HepG2 (cell line): ENCODE measurements around the gene NHSL1. TPM values are rescaled to one million over a fixed set of nuclear protein-coding genes. Genes with fewer than 3 reads are reported as not detected.
A peak's percentile ranks its signal among the peaks of the same experiment; 100 is the strongest.

ENCODE experiments used
- ATAC-seq: fragments of 200-7000 bp; cut with Tn5 transposase; 3 replicates; pipeline ENCODE4 v1.9.1; 2020; ENCODE audit warnings: mild to moderate bottlenecking, moderate library complexity
- BruUV-seq: library from RNA; stranded (reverse); fragments of 400-500 nt; replicated peaks from 2 replicates; lab custom pipeline; 2021; lab: Mats Ljungman, UMichigan
- CTCF ChIA-PET: fragments of 300-600 bp; formaldehyde crosslinking; extraction: SDS; loops from one replicate; lab custom pipeline; 2021; ENCODE audit warnings: low total read pairs, inconsistent platforms, low intra/inter-chr PET ratio; lab: Yijun Ruan, JAX
- POLR2A ChIA-PET: fragments of 350-600 bp; sonication (Branson Sonifier 250); formaldehyde crosslinking; loops from one replicate; lab custom pipeline; 2020; ENCODE audit warnings: antibody characterized with exemption, inconsistent platforms; lab: Yijun Ruan, JAX
- DNase-seq: peaks from one replicate; pipeline ENCODE4 v3.0.0-alpha.2; 2015; ENCODE audit warnings: low spot score
- FAIRE-seq: peaks from 3 replicates; lab custom pipeline; 2011; peaks lifted over from hg19 to GRCh38; lab: Jason Lieb, UNC
- H2AFZ ChIP-seq: one replicate; pipeline ENCODE4 v1.6.1; 2011; ENCODE audit warnings: low read length, inconsistent platforms
- H3K27ac ChIP-seq: fragments of 300-600 bp; 3 replicates; pipeline ENCODE4 v1.8.0; 2011; ENCODE audit warnings: mixed run types, mild to moderate bottlenecking, mixed read lengths, low read length, inconsistent platforms; ENCODE audit not compliant: insufficient read depth; ENCODE audit errors: extremely low read length
- H3K27me3 ChIP-seq, 2 experiments: fragments of 200-600 bp in 1 of 2; 2 replicates in 1 of 2; 3 replicates in 1 of 2; pipeline versions ENCODE4 v1.6.0 to v1.8.0; 2011; ENCODE audit warnings: low read length in 2 of 2, mild to moderate bottlenecking in 2 of 2, moderate library complexity in 2 of 2, inconsistent platforms in 1 of 2; ENCODE audit not compliant: insufficient read depth in 2 of 2, control insufficient read depth in 1 of 2
- H3K36me3 ChIP-seq, 2 experiments: fragments of 200-600 bp in 1 of 2; replicated peaks in 1 of 2; 2 replicates in 1 of 2; 3 replicates in 1 of 2; pipeline versions ENCODE4 v1.5.1 to v1.8.0; 2011; ENCODE audit warnings: low read length in 2 of 2, inconsistent platforms in 1 of 2; ENCODE audit not compliant: insufficient read depth in 2 of 2, control insufficient read depth in 1 of 2
- H3K4me1 ChIP-seq: 2 replicates; pipeline ENCODE4 v1.5.1; 2012; ENCODE audit warnings: low read length, inconsistent platforms; ENCODE audit not compliant: insufficient read depth
- H3K4me2 ChIP-seq: 2 replicates; pipeline ENCODE4 v1.6.0; 2011; ENCODE audit warnings: low read depth, low read length, inconsistent platforms
- H3K4me3 ChIP-seq, 3 experiments: fragments of 200-600 bp in 1 of 3; sonication (generic), shearing (Covaris generic) in 1 of 3; replicated peaks in 1 of 3; 2 replicates each; pipeline ENCODE4 v1.5.1; 2011 to 2016; ENCODE audit warnings: low read length in 3 of 3, inconsistent platforms in 2 of 3, low read depth in 2 of 3, mild to moderate bottlenecking in 2 of 3, control low read depth in 1 of 3, mixed read lengths in 1 of 3; ENCODE audit not compliant: insufficient read depth in 1 of 3
- H3K79me2 ChIP-seq: one replicate; pipeline ENCODE4 v1.6.1; 2011; ENCODE audit warnings: low read length, inconsistent platforms; ENCODE audit not compliant: insufficient read depth
- H3K9ac ChIP-seq: 2 replicates; pipeline ENCODE4 v1.6.0; 2011; ENCODE audit warnings: mild to moderate bottlenecking, low read depth, low read length, inconsistent platforms; ENCODE audit not compliant: insufficient read depth
- H3K9me3 ChIP-seq: 2 replicates; pipeline ENCODE4 v1.5.1; 2012; ENCODE audit warnings: mild to moderate bottlenecking, low read length
- H4K20me1 ChIP-seq: 2 replicates; pipeline ENCODE4 v1.6.0; 2011; ENCODE audit warnings: inconsistent platforms, mild to moderate bottlenecking, low read length, moderate library complexity; ENCODE audit not compliant: insufficient read depth
- CENPBD1 ChIP-seq: sonication (generic); formaldehyde crosslinking; IDR thresholded peaks from 2 replicates; pipeline ENCODE4 v1.8.0; 2022; ENCODE audit warnings: missing genetic modification reagents, low read depth, mild to moderate bottlenecking, borderline replicate concordance
- MAZ ChIP-seq, 2 experiments: sonication (generic) in 1 of 2; formaldehyde crosslinking in 1 of 2; IDR thresholded peaks; 2 replicates each; pipeline versions ENCODE4 v1.5.0 to v1.6.1; 2012 to 2020; ENCODE audit warnings: low read depth in 2 of 2, mild to moderate bottlenecking in 2 of 2, borderline replicate concordance in 1 of 2, improper control_type of control experiment in 1 of 2, low read length in 1 of 2, missing genetic modification reagents in 1 of 2, moderate library complexity in 1 of 2
- RBM22 ChIP-seq: fragments of 200-400 bp; formaldehyde crosslinking; optimal IDR thresholded peaks from 2 replicates; pipeline ENCODE3; 2017; ENCODE audit warnings: mild to moderate bottlenecking, low read length, moderate library complexity
- ZNF451 ChIP-seq: sonication (generic); formaldehyde crosslinking; IDR thresholded peaks from 2 replicates; pipeline ENCODE4 v1.5.0; 2020; ENCODE audit warnings: mild to moderate bottlenecking, missing genetic modification reagents
- WGBS: methylation state at CpG from one replicate; pipeline ENCODE4 v1.1.6; 2017; ENCODE audit warnings: low lambda C conversion rate; 5-methylcytosine and 5-hydroxymethylcytosine counted together
- in situ Hi-C: cut with HindIII; loops from 2 replicates; pipeline ENCODE4 v1.10.0; 2017; ENCODE audit warnings: low pct_unique_long_range_greater_than_20kb; ENCODE audit not compliant: extremely low pct_ligation_motif_present
- intact Hi-C: fragments of 100-400 bp; cut with micrococcal nuclease; formaldehyde crosslinking; loops from one replicate; pipeline ENCODE4 v1.10.0; 2022; ENCODE audit not compliant: unreplicated experiment
- polyA plus RNA-seq, 8 experiments: library from polyadenylated mRNA; depleted of rRNA in 3 of 8; stranded (reverse) in 7 of 8; unstranded in 1 of 8; fragments of >200 nt; fragmentation: Illumina TruSeq in 4 of 8; extraction: Trizol in 4 of 8; gene quantifications; 2 replicates each; pipeline versions ENCODE4 v1.2.1 to v1.2.3, GENCODE V29; 2011 to 2016; ENCODE audit warnings: low read depth in 4 of 8, missing spikeins in 1 of 8, mixed read lengths in 1 of 8; ENCODE audit not compliant: insufficient read depth in 1 of 8
- total RNA-seq, 5 experiments: library from RNA; depleted of rRNA; stranded (reverse); fragments of >200 nt; fragmentation: Illumina TruSeq; extraction: Trizol; gene quantifications; 2 replicates each; pipeline ENCODE4 v1.2.3, GENCODE V29; 2016; ENCODE audit warnings: low read depth in 1 of 5

The NHSL1 gene
- total and polyA plus RNA-seq, 2 of the 13 experiments (the other 11 are each of a cell fraction or from before 2014, with no cell fraction given), result 24.9 to 53.6 TPM

DNA sequence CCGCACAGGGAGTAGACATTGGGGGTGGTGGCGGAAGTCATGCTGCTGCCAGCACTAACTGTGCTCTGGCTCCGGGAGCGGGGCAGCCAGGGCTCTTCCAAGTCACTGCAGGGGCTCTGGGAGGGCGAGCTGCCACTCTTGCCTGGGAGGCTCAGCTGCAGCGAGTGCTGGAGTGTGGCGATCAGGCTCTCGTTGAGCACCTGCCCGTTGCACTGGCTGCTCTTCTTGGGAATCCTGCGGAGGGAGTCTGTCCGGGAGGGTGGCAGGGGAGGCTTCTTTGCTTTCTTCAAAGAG is 67.3 kb downstream of the NHSL1 start (continued):
- TF ChIP-seq CENPBD1 (CRISPR knock-in tag), result no peak

GRCh38 chr6:138431256-138432062 is 67.8 kb downstream of the NHSL1 start:
- CTCF ChIA-PET, result interaction anchor here (0.7 kb wide), 1 partner anchor 86 kb away, joined by 3 read pairs; no protein-coding TSS in a partner anchor
- 98% methylated on average over 17 of the region's 19 CpGs for WGBS
- TF ChIP-seq MAZ (IDR thresholded peaks at IDR 0.05; ENCODE audit: borderline replicate concordance, low read depth, low read length) (no peak), MAZ (CRISPR knock-in tag; IDR thresholded peaks at IDR 0.05; ENCODE audit: low read depth) (0 out of 2 replicates have a peak, but pooled peaks have one; percentile 15), ZNF451 (CRISPR knock-in tag) (no peak), RBM22 (peak; percentile 90)

More at GRCh38 chr6:138431256-138432062, 67.8 kb downstream of the NHSL1 start:
- Histone ChIP-seq H3K4me2 (no peak overlapping the region), H3K9ac (no peak overlapping the region), H3K4me3 (no peak overlapping the region), H2AFZ (no peak overlapping the region), H3K4me1 (no peaks in the 10 kb centered on the region), H3K79me2 (no peaks in the 10 kb centered on the region), H3K27me3 (no peaks in the 10 kb centered on the region), H3K9me3 (no peaks in the 10 kb centered on the region), H3K36me3 (peaks cover 43 to 97% of the 10 kb centered on the region in 2 experiments), H3K27ac (no peak overlapping the region), H4K20me1 (no peaks in the 10 kb centered on the region)
- POLR2A ChIA-PET, result interaction anchor here (1.2 kb wide), 1 partner anchor 87 kb away, joined by 3 read pairs; no protein-coding TSS in a partner anchor
- ATAC-seq (peak; percentile 6; the same call in 1 of the 3 replicates), DNase-seq (no peak), FAIRE-seq (no peak)
- intact Hi-C loops, result no loop called here
- BruUV-seq, result no TSS peak
- in situ Hi-C loops, result loop anchor here (5.0 to 10.0 kb wide), 3 partner anchors 76 to 333 kb away; no protein-coding TSS in a partner anchor
